Activated CD4-positive, alpha-beta memory T cell treated with anti-CD3 and anti-CD28 coated beads for 36 hours (primary cell): ENCODE results near the gene TTYH3. TPM values are rescaled to one million over a fixed set of nuclear protein-coding genes. Genes with fewer than 3 reads are reported as not detected.
"Not testable (repeated sequence)": the region's sequence is repeated elsewhere in the genome, so short reads cannot be mapped to it uniquely, and the experiment has no call there.

Source experiments
- CTCF ChIA-PET: fragments of 350-600 bp; sonication (Branson Sonifier 250); formaldehyde crosslinking; loops from one replicate; lab custom pipeline; 2021; ENCODE audit warnings: antibody characterized with exemption, inconsistent platforms; lab: Charles Lee
- POLR2A ChIA-PET: fragments of 350-600 bp; sonication (Branson Sonifier 250); formaldehyde crosslinking; loops from one replicate; lab custom pipeline; 2021; ENCODE audit warnings: antibody characterized with exemption; lab: Charles Lee
- DNase-seq: peaks from one replicate; pipeline ENCODE4 v3.0.0-alpha.2; 2020
- H3K27ac Mint-ChIP-seq: one replicate; pipeline ENCODE4 v1.8.0; 2021; ENCODE audit warnings: mixed read lengths
- H3K27me3 Mint-ChIP-seq: one replicate; pipeline ENCODE4 v1.8.0; 2021; ENCODE audit warnings: mixed read lengths
- H3K36me3 Mint-ChIP-seq: one replicate; pipeline ENCODE4 v1.8.0; 2021; ENCODE audit warnings: mixed read lengths
- H3K4me1 Mint-ChIP-seq: one replicate; pipeline ENCODE4 v1.8.0; 2021; ENCODE audit warnings: low read depth, mixed read lengths
- H3K4me3 Mint-ChIP-seq: one replicate; pipeline ENCODE4 v1.8.0; 2021; ENCODE audit warnings: mild to moderate bottlenecking, mixed read lengths
- H3K9me3 Mint-ChIP-seq: one replicate; pipeline ENCODE4 v1.8.0; 2021; ENCODE audit warnings: mixed read lengths
- intact Hi-C: fragments of 100-400 bp; cut with micrococcal nuclease; formaldehyde crosslinking; loops from one replicate; pipeline ENCODE4 v1.15.1; 2023
- total RNA-seq, 2 experiments: library from RNA; stranded (reverse); gene quantifications; one replicate each; pipeline ENCODE4 v1.2.3, GENCODE V29; 2021

Gene TTYH3
- total RNA-seq, 2 experiments from 2014 or later, result 13.5 to 14.8 TPM

DNA sequence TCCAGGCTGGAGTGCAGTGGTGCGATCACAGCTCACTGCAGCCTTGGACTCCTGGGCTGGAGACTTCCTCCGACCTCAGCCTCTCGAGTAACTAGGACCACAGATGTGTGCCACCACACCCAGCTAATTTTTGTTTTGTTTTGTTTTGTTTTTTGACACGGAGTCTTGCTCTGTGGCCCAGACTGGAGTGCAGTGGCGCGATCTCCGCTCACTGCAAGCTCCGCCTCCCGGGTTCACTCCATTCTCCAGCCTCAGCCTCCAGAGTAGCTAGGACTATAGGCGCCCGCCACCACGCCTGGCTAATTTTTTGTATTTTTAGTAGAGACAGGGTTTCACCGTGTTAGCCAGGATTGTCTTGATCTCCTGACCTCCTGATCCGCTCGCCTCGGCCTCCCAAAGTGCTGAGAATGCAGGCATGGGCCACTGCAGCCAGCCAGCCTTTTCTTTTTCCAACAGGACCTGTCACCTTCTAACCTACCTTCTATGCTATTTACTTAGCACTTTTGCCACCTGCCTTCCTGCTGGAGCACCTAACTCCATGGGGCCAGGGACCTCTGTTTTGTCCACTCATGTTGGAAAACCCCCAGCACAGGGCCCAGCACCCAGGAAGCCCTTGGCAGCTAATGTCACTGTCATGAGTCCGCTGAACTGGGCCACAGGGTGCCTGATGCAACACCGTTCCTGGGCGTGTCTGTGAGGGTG, 61.8 kb downstream of the TTYH3 start:
- H3K4me1 Mint-ChIP-seq, intact Hi-C loops, H3K27ac Mint-ChIP-seq, H3K9me3 Mint-ChIP-seq, H3K36me3 Mint-ChIP-seq, DNase-seq, POLR2A ChIA-PET, H3K4me3 Mint-ChIP-seq: not testable (repeated sequence)
- H3K27me3 Mint-ChIP-seq, result peaks cover 19% of the 10 kb centered on the region
- CTCF ChIA-PET, result interaction anchor here (1.5 to 3.2 kb wide), 2 partner anchors 16 to 23 kb away, joined by 6 to 14 read pairs; no protein-coding TSS in a partner anchor

DNA sequence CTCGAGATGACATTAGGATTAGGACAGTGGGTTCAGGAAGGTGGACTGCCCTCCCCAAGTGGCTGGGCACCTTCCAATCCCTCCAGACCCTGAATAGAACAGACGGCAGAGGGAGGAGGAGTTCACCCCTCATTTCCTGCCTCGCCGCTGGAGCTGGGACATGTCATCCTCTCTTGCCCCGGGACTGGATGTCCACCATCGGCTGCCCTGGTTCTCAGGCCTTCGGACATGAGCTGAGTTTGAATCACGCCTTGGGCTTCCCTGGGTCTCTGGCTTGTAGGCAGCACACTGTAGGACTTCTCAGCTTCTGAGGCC, 62.3 kb downstream of the TTYH3 start:
- CTCF ChIA-PET, result interaction anchor here (1.5 to 3.2 kb wide), 2 partner anchors 16 to 23 kb away, joined by 6 to 14 read pairs; no protein-coding TSS in a partner anchor
- H3K27ac Mint-ChIP-seq, H3K36me3 Mint-ChIP-seq, POLR2A ChIA-PET, H3K4me3 Mint-ChIP-seq, DNase-seq, H3K9me3 Mint-ChIP-seq, H3K4me1 Mint-ChIP-seq, intact Hi-C loops: not testable (repeated sequence)
- peaks cover 14% of the 10 kb centered on the region for H3K27me3 Mint-ChIP-seq

DNA sequence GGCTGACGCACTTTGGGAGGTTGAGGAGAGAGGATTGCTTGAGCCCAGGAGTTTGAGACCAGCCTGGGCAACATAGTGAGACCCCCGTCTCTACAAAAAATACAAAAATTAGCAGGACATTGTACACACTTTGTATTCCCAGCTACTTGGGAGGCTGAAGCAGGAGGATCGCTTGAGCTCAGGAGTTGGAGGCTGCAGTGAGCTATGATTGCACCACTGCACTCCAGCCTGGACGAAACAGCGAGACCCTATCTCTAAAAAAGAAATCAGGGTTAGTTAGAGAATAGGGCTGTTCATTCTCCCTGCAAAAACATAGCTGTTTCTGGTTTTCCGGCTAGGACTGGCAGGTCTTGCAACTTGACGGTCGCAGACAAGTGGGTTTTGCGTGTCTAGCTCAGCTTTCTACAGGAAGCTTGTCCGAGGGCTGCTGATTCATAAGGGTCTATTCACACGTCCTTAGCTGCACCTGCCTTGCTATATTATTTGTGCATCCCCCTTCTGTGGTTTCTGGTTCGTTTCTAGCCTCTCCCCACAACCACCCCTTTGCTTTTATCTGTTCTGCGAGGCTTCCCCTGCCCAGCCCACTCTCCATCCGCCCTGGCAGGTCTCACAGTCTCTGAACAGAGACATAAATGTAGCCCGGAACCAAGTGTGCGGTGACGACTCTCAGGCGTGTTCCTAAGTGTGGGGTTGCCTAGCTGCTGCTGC, 66.9 kb downstream of the TTYH3 start:
- no peaks in the 10 kb centered on the region for H3K9me3 Mint-ChIP-seq
- peak overlapping the region; percentile 40 for H3K27ac Mint-ChIP-seq
- H3K4me3 Mint-ChIP-seq, result peak overlapping the region; percentile 30
- peak; percentile 79 for DNase-seq
- peaks cover 18% of the 10 kb centered on the region for H3K4me1 Mint-ChIP-seq
- intact Hi-C loops, result loop anchor here (5.0 kb wide), 1 partner anchor 66 kb away; the partner anchor contains the start of gene TTYH3
- POLR2A ChIA-PET, result interaction anchor here (0.6 to 1.4 kb wide), 4 partner anchors 11 to 168 kb away, joined by 3 to 11 read pairs (median 3); no protein-coding TSS in a partner anchor
- H3K36me3 Mint-ChIP-seq, result no peaks in the 10 kb centered on the region
- no peaks in the 10 kb centered on the region for H3K27me3 Mint-ChIP-seq
- CTCF ChIA-PET, result interaction anchor here (0.6 to 4.3 kb wide), 7 partner anchors 11 to 1179 kb away, joined by 3 to 42 read pairs (median 4); no protein-coding TSS in a partner anchor

DNA sequence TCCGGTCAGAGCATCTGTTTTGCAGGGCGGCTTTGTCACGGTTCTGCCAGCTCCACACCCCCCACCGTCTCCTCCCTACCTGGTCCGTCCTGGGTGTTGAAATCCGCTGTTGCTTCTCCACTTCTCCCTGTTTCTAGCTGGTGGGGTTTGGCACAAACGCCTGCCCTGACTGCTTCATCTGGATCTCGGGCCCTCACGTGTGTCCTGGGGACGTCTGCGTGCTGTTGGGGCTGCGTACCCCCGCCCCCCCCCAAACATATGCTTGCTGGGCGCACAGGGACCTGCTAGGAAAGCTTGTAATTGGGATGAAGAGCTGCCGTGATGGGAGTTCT, 67.5 kb downstream of the TTYH3 start:
- no peaks in the 10 kb centered on the region for H3K36me3 Mint-ChIP-seq
- intact Hi-C loops, result loop anchor here (5.0 kb wide), 1 partner anchor 67 kb away; the partner anchor contains the start of gene TTYH3
- CTCF ChIA-PET, result interaction anchor here (0.6 to 4.3 kb wide), 7 partner anchors 11 to 1180 kb away, joined by 3 to 42 read pairs (median 4); no protein-coding TSS in a partner anchor
- POLR2A ChIA-PET, result interaction anchor here (0.6 to 1.4 kb wide), 5 partner anchors 11 to 169 kb away, joined by 3 to 11 read pairs (median 3); no protein-coding TSS in a partner anchor
- H3K4me1 Mint-ChIP-seq, result peaks cover 18% of the 10 kb centered on the region
- no peaks in the 10 kb centered on the region for H3K27me3 Mint-ChIP-seq
- peak overlapping the region; percentile 30 for H3K4me3 Mint-ChIP-seq
- peak overlapping the region; percentile 40 for H3K27ac Mint-ChIP-seq
- DNase-seq, result no peak
- H3K9me3 Mint-ChIP-seq, result no peaks in the 10 kb centered on the region

GRCh38 chr7:2700141-2700850, 68.5 kb downstream of the TTYH3 start:
- Mint-ChIP-seq H3K27me3 (no peaks in the 10 kb centered on the region), H3K36me3 (no peaks in the 10 kb centered on the region), H3K9me3 (no peaks in the 10 kb centered on the region), H3K4me1 (peaks cover 18% of the 10 kb centered on the region), H3K27ac (no peak overlapping the region), H3K4me3 (no peak overlapping the region)
- ChIA-PET POLR2A (no interaction called here), CTCF (interaction anchor here (1.8 to 4.3 kb wide), 3 partner anchors 10 to 29 kb away, joined by 8 to 42 read pairs (median 10); no protein-coding TSS in a partner anchor)
- no peak for DNase-seq
- intact Hi-C loops, result no loop called here

DNA sequence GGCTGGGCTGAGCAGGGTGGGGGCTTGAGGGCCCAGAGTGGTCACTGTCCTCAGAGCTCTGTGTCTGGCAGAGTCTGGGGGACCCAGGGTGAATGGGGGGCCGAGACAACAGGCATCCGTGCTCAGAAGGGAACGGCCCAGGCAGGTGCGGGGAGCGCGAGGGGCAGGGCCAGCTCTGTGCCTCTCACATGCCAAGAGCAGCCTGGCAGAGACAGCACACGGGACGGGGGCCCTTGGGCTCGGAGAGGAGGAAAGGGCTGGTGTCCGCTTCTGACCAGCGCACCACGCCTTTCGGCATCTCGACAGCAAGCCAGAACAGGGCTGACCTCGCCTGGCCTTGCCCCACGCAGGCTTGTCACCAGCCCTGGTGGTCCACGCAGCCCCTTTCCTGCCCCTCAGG, 69.6 kb downstream of the TTYH3 start:
- Mint-ChIP-seq H3K9me3 (no peaks in the 10 kb centered on the region), H3K27me3 (no peaks in the 10 kb centered on the region), H3K27ac (no peak overlapping the region), H3K4me3 (no peak overlapping the region), H3K36me3 (no peaks in the 10 kb centered on the region), H3K4me1 (peaks cover 18% of the 10 kb centered on the region)
- intact Hi-C loops, result no loop called here
- ChIA-PET CTCF (interaction anchor here (1.0 to 4.3 kb wide), 3 partner anchors 8 to 30 kb away, joined by 3 to 42 read pairs (median 6); no protein-coding TSS in a partner anchor), POLR2A (no interaction called here)
- no peak for DNase-seq

GRCh38 chr7:2701832-2702593, 70.2 kb downstream of the TTYH3 start:
- ChIA-PET CTCF (interaction anchor here (1.0 to 4.3 kb wide), 3 partner anchors 8 to 31 kb away, joined by 3 to 42 read pairs (median 6); no protein-coding TSS in a partner anchor), POLR2A (no interaction called here)
- no peak overlapping the region for H3K27ac Mint-ChIP-seq
- H3K27me3 Mint-ChIP-seq, result no peaks in the 10 kb centered on the region
- no peaks in the 10 kb centered on the region for H3K36me3 Mint-ChIP-seq
- H3K4me1 Mint-ChIP-seq, result peaks cover 18% of the 10 kb centered on the region
- no peak for DNase-seq
- intact Hi-C loops, result no loop called here
- H3K9me3 Mint-ChIP-seq, result no peaks in the 10 kb centered on the region
- H3K4me3 Mint-ChIP-seq, result no peak overlapping the region

GRCh38 chr7:2702594-2702957, 70.8 kb downstream of the TTYH3 start:
- Mint-ChIP-seq H3K36me3 (no peaks in the 10 kb centered on the region), H3K27ac (no peak overlapping the region), H3K9me3 (no peaks in the 10 kb centered on the region), H3K27me3 (no peaks in the 10 kb centered on the region), H3K4me1 (peaks cover 18% of the 10 kb centered on the region), H3K4me3 (no peak overlapping the region)
- DNase-seq, result no peak
- intact Hi-C loops, result no loop called here
- ChIA-PET CTCF (interaction anchor here (1.0 to 2.0 kb wide), 2 partner anchors 9 to 31 kb away, joined by 3 to 6 read pairs; no protein-coding TSS in a partner anchor), POLR2A (no interaction called here)

- H3K27me3 Mint-ChIP-seq, result no peaks in the 10 kb centered on the region
- H3K36me3 Mint-ChIP-seq, result no peaks in the 10 kb centered on the region
- H3K4me3 Mint-ChIP-seq, result no peak overlapping the region
- no peaks in the 10 kb centered on the region for H3K9me3 Mint-ChIP-seq
- ChIA-PET CTCF (interaction anchor here (1.2 to 2.8 kb wide), 2 partner anchors 9 to 35 kb away, joined by 3 to 7 read pairs; no protein-coding TSS in a partner anchor), POLR2A (no interaction called here)
- H3K4me1 Mint-ChIP-seq, result peaks cover 11% of the 10 kb centered on the region
- intact Hi-C loops, result no loop called here
- no peak for DNase-seq
- no peak overlapping the region for H3K27ac Mint-ChIP-seq
These were observed 73.7 kb downstream of the TTYH3 start for GRCh38 chr7:2705371-2706096.

GRCh38 chr7:2706685-2707126, 74.9 kb downstream of the TTYH3 start:
- Mint-ChIP-seq H3K9me3 (no peaks in the 10 kb centered on the region), H3K4me3 (no peak overlapping the region), H3K4me1 (peaks cover 20% of the 10 kb centered on the region), H3K27ac (no peak overlapping the region), H3K36me3 (no peaks in the 10 kb centered on the region), H3K27me3 (no peaks in the 10 kb centered on the region)
- POLR2A ChIA-PET, result no interaction called here
- CTCF ChIA-PET, result interaction anchor here (0.6 to 1.4 kb wide), 3 partner anchors 36 to 414 kb away, joined by 3 to 5 read pairs (median 3); no protein-coding TSS in a partner anchor
- intact Hi-C loops, result no loop called here
- DNase-seq, result no peak
